Neuronal stem cell (in vitro differentiated cells): ENCODE results near the gene SCFD2.
A peak's percentile ranks its signal among the peaks of the same experiment; 100 is the strongest.
"Not testable (repeated sequence)": the region's sequence is repeated elsewhere in the genome, so short reads cannot be mapped to it uniquely, and the experiment has no call there.

ENCODE experiments used
- DNase-seq: peaks from one replicate; pipeline ENCODE4 v3.0.0-alpha.2; 2013; ENCODE audit warnings: low spot score
- H2AFZ ChIP-seq: one replicate; pipeline ENCODE4 v1.6.1; 2013; ENCODE audit warnings: mild to moderate bottlenecking, low read length, inconsistent platforms
- H2AK5ac ChIP-seq: 2 replicates; pipeline ENCODE4 v1.6.1; 2013; ENCODE audit warnings: low read depth, mild to moderate bottlenecking, inconsistent platforms, low read length, moderate library complexity, mixed read lengths
- H2BK120ac ChIP-seq: 2 replicates; pipeline ENCODE4 v1.6.1; 2013; ENCODE audit warnings: low read depth, mild to moderate bottlenecking, inconsistent platforms, low read length, moderate library complexity, mixed read lengths
- H2BK12ac ChIP-seq: one replicate; pipeline ENCODE4 v1.6.1; 2013; ENCODE audit warnings: low read length, inconsistent platforms
- H2BK15ac ChIP-seq: 2 replicates; pipeline ENCODE4 v1.6.1; 2013; ENCODE audit warnings: mild to moderate bottlenecking, low read length, inconsistent platforms, mixed read lengths
- H2BK5ac ChIP-seq: one replicate; pipeline ENCODE4 v1.6.1; 2013; ENCODE audit warnings: inconsistent platforms, mild to moderate bottlenecking, low read length, moderate library complexity
- H3K14ac ChIP-seq: one replicate; pipeline ENCODE4 v1.6.1; 2013; ENCODE audit warnings: low read length, inconsistent platforms
- H3K18ac ChIP-seq: 2 replicates; pipeline ENCODE4 v1.6.1; 2013; ENCODE audit warnings: low read length, inconsistent platforms
- H3K23ac ChIP-seq: 2 replicates; pipeline ENCODE4 v1.6.1; 2013; ENCODE audit warnings: low read depth, mild to moderate bottlenecking, mixed read lengths, low read length, inconsistent platforms; ENCODE audit not compliant: poor library complexity
- H3K27ac ChIP-seq: replicated peaks from 3 replicates; pipeline ENCODE4 v1.5.1; 2013; ENCODE audit warnings: low read length, inconsistent platforms
- H3K27me3 ChIP-seq, 3 experiments: 2 replicates each; pipeline ENCODE4 v1.6.1; 2013; ENCODE audit warnings: low read length in 3 of 3, mild to moderate bottlenecking in 2 of 3, inconsistent platforms in 1 of 3, low read depth in 1 of 3, mixed read lengths in 1 of 3, moderate library complexity in 1 of 3; ENCODE audit not compliant: control insufficient read depth in 3 of 3, insufficient read depth in 3 of 3
- H3K36me3 ChIP-seq, 2 donors: replicated peaks in 1 of 2; 2 replicates each; pipeline ENCODE4 v1.6.1; 2013; ENCODE audit warnings: low read length in 2 of 2; ENCODE audit not compliant: control insufficient read depth in 2 of 2, insufficient read depth in 2 of 2
- H3K4ac ChIP-seq: 2 replicates; pipeline ENCODE4 v1.6.1; 2013; ENCODE audit warnings: inconsistent platforms, mild to moderate bottlenecking, low read length, moderate library complexity
- H3K4me1 ChIP-seq, 2 donors: 1 replicate in 1 of 2; 2 replicates in 1 of 2; pipeline ENCODE4 v1.6.1; 2013; ENCODE audit warnings: low read length in 2 of 2, low read depth in 1 of 2; ENCODE audit not compliant: control insufficient read depth in 2 of 2, insufficient read depth in 1 of 2
- H3K4me2 ChIP-seq: one replicate; pipeline ENCODE4 v1.6.1; 2013; ENCODE audit warnings: mild to moderate bottlenecking, low read length, inconsistent platforms; ENCODE audit not compliant: insufficient read depth, poor library complexity, severe bottlenecking
- H3K4me3 ChIP-seq, 2 donors: 2 replicates each; pipeline ENCODE4 v1.5.1; 2013; ENCODE audit warnings: low read length in 2 of 2, mild to moderate bottlenecking in 2 of 2, inconsistent platforms in 1 of 2, moderate library complexity in 1 of 2
- H3K79me1 ChIP-seq: one replicate; pipeline ENCODE4 v1.6.1; 2013; ENCODE audit warnings: low read depth, mild to moderate bottlenecking, inconsistent platforms, low read length, moderate library complexity
- H3K9ac ChIP-seq: one replicate; pipeline ENCODE4 v1.6.1; 2013; ENCODE audit warnings: mild to moderate bottlenecking, low read depth, low read length, inconsistent platforms; ENCODE audit not compliant: poor library complexity
- H3K9me3 ChIP-seq, 2 donors: replicated peaks in 1 of 2; 2 replicates each; pipeline versions ENCODE3 to v1.6.1; 2013; ENCODE audit warnings: low read length in 2 of 2, mild to moderate bottlenecking in 2 of 2, inconsistent platforms in 1 of 2, low read depth in 1 of 2, mixed read lengths in 1 of 2, moderate library complexity in 1 of 2; ENCODE audit not compliant: control insufficient read depth in 2 of 2, insufficient read depth in 1 of 2
- H4K8ac ChIP-seq: one replicate; pipeline ENCODE4 v1.6.1; 2013; ENCODE audit warnings: low read depth, mild to moderate bottlenecking, inconsistent platforms, low read length, moderate library complexity
- H4K91ac ChIP-seq: one replicate; pipeline ENCODE4 v1.6.1; 2013; ENCODE audit warnings: low read length, low read depth, mild to moderate bottlenecking, inconsistent platforms; ENCODE audit not compliant: poor library complexity
- WGBS, 2 donors: extraction: QIAGEN DNeasy Blood & Tissue Kit; methylation state at CpG; one replicate each; pipeline ENCODE4 v1.1.7; 2013; ENCODE audit warnings: missing lambda C conversion rate in 2 of 2, mixed read lengths in 1 of 2; ENCODE audit not compliant: insufficient read length in 2 of 2, insufficient replicate concordance in 1 of 2; ENCODE audit errors: extremely low coverage in 2 of 2; 5-methylcytosine and 5-hydroxymethylcytosine counted together

SCFD2 gene

DNA sequence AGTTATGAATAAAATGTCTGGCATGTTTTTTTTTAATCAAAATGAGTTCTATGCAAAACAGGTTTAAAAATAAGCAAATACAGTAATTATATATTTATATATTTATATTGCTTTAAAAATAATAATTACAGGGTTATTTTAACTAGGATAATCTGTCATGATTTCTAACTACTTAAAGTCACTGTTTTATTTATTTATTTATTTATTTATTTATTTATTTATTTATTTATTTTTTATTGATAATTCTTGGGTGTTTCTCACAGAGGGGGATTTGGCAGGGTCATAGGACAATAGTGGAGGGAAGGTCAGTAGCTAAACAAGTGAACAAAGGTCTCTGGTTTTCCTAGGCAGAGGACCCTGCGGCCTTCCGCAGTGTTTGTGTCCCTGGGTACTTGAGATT is 129.2 kb downstream of the SCFD2 start:
- H3K36me3 ChIP-seq, H3K9ac ChIP-seq, H3K27ac ChIP-seq, H4K91ac ChIP-seq, H2BK12ac ChIP-seq, H3K79me1 ChIP-seq, H3K14ac ChIP-seq, H4K8ac ChIP-seq, H3K4ac ChIP-seq, H3K4me2 ChIP-seq, H3K23ac ChIP-seq, H3K18ac ChIP-seq, H3K4me1 ChIP-seq, H3K27me3 ChIP-seq, H3K9me3 ChIP-seq, DNase-seq, H2BK120ac ChIP-seq, H2BK15ac ChIP-seq, H2AFZ ChIP-seq, H2AK5ac ChIP-seq, H2BK5ac ChIP-seq, H3K4me3 ChIP-seq: not testable (repeated sequence)
- no CpG with 5 or more reads among the region's 2 CpGs for WGBS, 2 donors

DNA sequence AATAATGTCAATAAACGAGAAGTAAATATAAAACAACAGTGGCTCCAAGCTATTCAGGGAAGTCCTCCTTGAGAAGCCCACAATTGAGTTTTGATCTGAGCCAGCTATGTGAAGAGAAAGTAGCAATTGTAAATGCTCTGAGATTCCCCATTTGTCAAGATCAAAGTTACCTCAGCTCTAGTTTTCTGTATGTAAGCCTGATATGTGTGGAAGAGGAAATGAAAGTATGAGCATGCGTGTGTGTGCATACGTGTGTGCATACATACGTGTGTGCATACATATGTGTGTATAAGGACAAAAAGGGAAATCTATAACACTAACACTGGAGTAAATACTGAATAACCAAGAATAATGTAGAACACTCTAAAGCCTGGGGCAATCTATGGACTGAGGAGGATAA is 130.3 kb downstream of the SCFD2 start:
- no peak overlapping the region for H3K23ac ChIP-seq
- no peak overlapping the region for H3K27ac ChIP-seq
- H2BK5ac ChIP-seq: no peak overlapping the region
- H4K8ac ChIP-seq: no peak overlapping the region
- H2AK5ac ChIP-seq: no peak overlapping the region
- no peak overlapping the region for H3K14ac ChIP-seq
- no peak overlapping the region for H3K4me2 ChIP-seq
- H2AFZ ChIP-seq: no peak overlapping the region
- no peak overlapping the region for H3K9ac ChIP-seq
- no peaks in the 10 kb centered on the region for H3K4me1 ChIP-seq
- no peaks in the 10 kb centered on the region for H3K36me3 ChIP-seq
- no peak overlapping the region for H2BK15ac ChIP-seq
- H2BK12ac ChIP-seq: no peak overlapping the region
- H2BK120ac ChIP-seq: no peak overlapping the region
- H4K91ac ChIP-seq: no peak overlapping the region
- no peaks in the 10 kb centered on the region for H3K27me3 ChIP-seq
- no peak overlapping the region for H3K4ac ChIP-seq
- no peaks in the 10 kb centered on the region for H3K79me1 ChIP-seq
- H3K18ac ChIP-seq: no peak overlapping the region
- H3K9me3 ChIP-seq: no peaks in the 10 kb centered on the region
- DNase-seq: no peak
- no CpG with 5 or more reads among the region's 4 CpGs for WGBS, 2 donors
- no peak overlapping the region for H3K4me3 ChIP-seq

DNA sequence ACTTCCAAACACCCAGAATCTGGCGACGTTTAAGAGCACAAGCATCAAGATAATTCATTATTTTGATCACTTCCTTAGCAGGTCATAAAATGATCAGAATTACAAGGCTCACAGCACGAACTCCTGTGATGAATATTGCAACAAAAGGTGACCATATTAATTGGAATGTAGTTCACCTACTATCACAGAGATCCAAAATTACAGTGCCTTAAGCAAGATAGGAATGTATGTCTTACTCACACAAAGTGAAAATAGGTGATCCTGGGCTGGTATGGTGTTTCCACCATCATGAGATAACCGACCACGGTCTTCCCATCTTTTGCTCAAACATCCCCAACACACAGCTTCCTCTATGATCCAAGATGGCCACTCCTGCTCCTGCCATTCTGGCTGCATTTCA is 131.2 kb downstream of the SCFD2 start:
- Histone ChIP-seq H4K91ac (no peak overlapping the region), H3K4me3 (no peak overlapping the region), H2BK120ac (no peak overlapping the region), H3K14ac (peak overlapping the region; percentile 82), H2BK15ac (no peak overlapping the region), H3K18ac (no peak overlapping the region), H2AK5ac (no peak overlapping the region), H3K27ac (no peak overlapping the region), H3K9me3 (no peaks in the 10 kb centered on the region), H3K4me2 (no peak overlapping the region), H2AFZ (no peak overlapping the region), H3K4me1 (no peaks in the 10 kb centered on the region), H2BK12ac (no peak overlapping the region), H3K9ac (no peak overlapping the region), H3K4ac (no peak overlapping the region), H3K36me3 (no peaks in the 10 kb centered on the region), H4K8ac (no peak overlapping the region), H2BK5ac (no peak overlapping the region), H3K23ac (no peak overlapping the region), H3K27me3 (no peaks in the 10 kb centered on the region), H3K79me1 (no peaks in the 10 kb centered on the region)
- no peak for DNase-seq
- no CpG with 5 or more reads among the region's 5 CpGs for WGBS, 2 donors

DNA sequence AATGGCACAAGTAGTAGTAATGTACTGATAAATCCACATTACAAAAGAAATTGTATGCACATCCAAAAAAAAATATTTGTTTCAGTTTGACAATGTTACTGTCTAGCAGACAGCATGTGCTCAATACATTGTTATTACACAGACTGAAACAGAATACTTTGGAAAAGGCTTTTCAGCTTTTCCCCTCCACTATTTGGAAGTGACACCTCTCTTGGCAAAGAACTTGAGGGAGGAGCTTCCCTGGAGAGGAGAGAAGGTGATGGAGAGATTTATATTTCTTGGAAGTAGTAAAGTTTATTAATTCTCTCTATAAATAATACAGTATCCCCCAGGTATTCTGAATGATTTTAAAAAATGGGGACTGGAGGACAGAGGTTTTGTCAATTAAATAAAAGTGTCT is 131.8 kb downstream of the SCFD2 start:
- no peak for DNase-seq
- Histone ChIP-seq H2BK5ac (no peak overlapping the region), H3K14ac (no peak overlapping the region)

More for the DNA sequence above, 131.8 kb downstream of the SCFD2 start:
- no peak overlapping the region for H2AK5ac ChIP-seq
- H3K18ac ChIP-seq: no peak overlapping the region
- no peak overlapping the region for H3K23ac ChIP-seq
- H3K4me1 ChIP-seq: no peaks in the 10 kb centered on the region
- H2BK15ac ChIP-seq: no peak overlapping the region
- H3K4me2 ChIP-seq: no peak overlapping the region
- no peaks in the 10 kb centered on the region for H3K36me3 ChIP-seq
- no peak overlapping the region for H3K4ac ChIP-seq
- H3K79me1 ChIP-seq: no peaks in the 10 kb centered on the region
- H3K4me3 ChIP-seq: no peak overlapping the region
- no peak overlapping the region for H3K9ac ChIP-seq
- H3K27ac ChIP-seq: no peak overlapping the region
- no peak overlapping the region for H2BK120ac ChIP-seq
- H4K8ac ChIP-seq: no peak overlapping the region
- no peaks in the 10 kb centered on the region for H3K27me3 ChIP-seq
- no peak overlapping the region for H2AFZ ChIP-seq
- no peaks in the 10 kb centered on the region for H3K9me3 ChIP-seq
- H2BK12ac ChIP-seq: no peak overlapping the region
- H4K91ac ChIP-seq: no peak overlapping the region
